NCI-H446 (cell line): Measurements from ENCODE around the gene L3MBTL1.
"Not testable (repeated sequence)": the region's sequence is repeated elsewhere in the genome, so short reads cannot be mapped to it uniquely, and the experiment has no call there.

ENCODE experiments used
- DNase-seq, 2 experiments: peaks; one replicate each; lab custom pipeline; 2025; lab: John Stamatoyannopoulos, UW

L3MBTL1 gene

GRCh38 chr20:43559147-43559987 lies 51.9 kb downstream of the L3MBTL1 start:
- no peak for DNase-seq

DNA sequence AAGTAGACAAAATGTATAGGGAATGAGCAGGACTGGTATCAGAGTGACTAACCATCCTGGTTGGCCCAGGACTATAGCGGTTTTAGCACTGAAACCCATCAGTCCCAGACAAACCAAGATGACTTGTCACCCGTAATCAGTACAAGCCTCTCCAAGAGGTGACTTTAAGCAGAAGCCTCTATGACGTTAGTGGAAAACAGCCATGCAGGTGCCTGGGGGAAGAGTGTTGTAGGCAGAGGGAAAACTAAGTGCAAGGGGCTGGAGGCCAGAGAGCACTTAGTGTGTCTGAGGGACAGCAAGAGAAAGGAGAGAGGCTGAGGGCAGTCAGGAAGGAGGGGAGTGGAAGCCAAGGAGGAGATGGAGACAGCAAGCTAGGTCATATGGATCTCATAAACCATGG lies 53.5 kb downstream of the L3MBTL1 start:
- DNase-seq, result no peak

GRCh38 chr20:43563429-43563828 lies 55.9 kb downstream of the L3MBTL1 start:
- DNase-seq, result no peak

DNA sequence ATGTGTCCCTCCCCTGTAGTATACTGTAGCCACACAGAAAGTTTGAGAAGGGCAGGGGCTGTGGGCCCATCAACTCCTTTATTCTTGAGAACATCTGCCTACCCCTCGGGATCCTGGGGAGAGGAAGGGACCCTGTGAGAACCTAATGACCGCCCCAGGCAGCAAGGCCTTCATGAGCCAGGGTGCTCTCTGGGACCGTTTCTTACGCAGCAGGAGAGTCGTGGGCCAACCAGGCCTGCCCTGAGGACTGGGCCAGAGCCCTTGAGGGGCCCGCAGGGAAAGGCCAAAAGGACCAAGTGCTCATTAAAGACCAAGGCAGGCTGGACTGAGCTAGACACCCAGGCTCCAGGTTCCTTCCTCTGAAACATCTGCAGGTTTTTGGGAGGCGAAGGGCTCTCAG lies 56.5 kb downstream of the L3MBTL1 start:
- DNase-seq, result no peak

- no peak for DNase-seq
Measured at GRCh38 chr20:43564455-43564854, 57.0 kb downstream of the L3MBTL1 start.

GRCh38 chr20:43564993-43565757 lies 57.7 kb downstream of the L3MBTL1 start:
- DNase-seq, result no peak

DNA sequence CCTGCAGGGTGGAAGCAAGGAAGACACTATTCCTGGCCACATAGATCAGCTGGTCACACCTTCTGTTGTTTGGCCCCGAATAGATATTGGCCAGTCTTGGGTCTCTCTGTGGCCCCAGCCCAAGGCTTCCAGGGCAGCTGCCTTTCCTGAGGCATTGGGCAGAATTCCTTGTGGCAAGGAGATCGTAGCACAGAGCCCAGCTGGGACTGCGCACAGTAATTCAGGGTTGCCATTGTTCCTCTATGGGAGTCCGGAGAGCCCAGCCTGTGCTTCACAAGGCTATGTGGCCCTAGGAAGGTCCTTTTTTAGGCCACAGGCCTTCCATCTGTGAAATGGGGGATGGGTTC lies 58.2 kb downstream of the L3MBTL1 start:
- DNase-seq, result no peak

GRCh38 chr20:43567477-43567876 lies 60.0 kb downstream of the L3MBTL1 start:
- DNase-seq, result no peak

DNA sequence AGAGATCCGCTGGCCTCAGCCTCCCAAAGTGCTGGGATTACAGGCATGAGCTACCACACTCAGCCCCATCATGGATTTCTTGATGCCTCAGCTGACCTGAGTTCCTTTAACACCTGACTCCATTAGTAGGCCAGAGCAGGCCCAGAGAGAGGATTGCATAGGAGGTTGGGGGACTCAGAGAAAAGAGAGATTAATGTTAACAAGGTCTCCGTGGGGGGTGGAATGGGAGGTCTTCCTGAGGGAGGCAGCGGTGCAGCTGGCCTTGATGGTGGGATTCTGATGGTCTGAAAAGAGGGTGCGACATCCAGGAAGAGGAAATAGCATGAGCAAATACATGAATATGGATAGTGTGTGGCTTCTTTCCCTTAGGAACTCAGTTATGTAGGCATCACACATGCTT lies 61.2 kb downstream of the L3MBTL1 start:
- no peak for DNase-seq

DNA sequence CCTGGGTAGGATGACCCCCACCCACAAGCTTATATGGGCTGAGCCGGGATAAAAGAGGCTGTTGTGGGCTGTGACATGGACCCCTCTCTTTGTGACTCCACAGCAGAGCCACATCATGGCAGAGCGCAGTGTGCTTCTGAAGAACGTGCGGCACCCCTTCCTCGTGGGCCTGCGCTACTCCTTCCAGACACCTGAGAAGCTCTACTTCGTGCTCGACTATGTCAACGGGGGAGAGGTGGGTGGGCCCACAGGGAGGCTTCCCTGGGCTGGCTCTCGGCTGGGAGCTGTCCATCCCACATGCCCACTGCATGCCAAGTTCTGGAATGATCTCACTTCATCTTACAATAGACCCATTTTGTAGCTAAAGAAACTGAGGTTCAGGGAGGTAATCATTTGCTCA lies 61.8 kb downstream of the L3MBTL1 start:
- no peak for DNase-seq

GRCh38 chr20:43570496-43570895 lies 63.0 kb downstream of the L3MBTL1 start:
- DNase-seq, result no peak

GRCh38 chr20:43571310-43571709 lies 63.8 kb downstream of the L3MBTL1 start:
- DNase-seq, result no peak

DNA sequence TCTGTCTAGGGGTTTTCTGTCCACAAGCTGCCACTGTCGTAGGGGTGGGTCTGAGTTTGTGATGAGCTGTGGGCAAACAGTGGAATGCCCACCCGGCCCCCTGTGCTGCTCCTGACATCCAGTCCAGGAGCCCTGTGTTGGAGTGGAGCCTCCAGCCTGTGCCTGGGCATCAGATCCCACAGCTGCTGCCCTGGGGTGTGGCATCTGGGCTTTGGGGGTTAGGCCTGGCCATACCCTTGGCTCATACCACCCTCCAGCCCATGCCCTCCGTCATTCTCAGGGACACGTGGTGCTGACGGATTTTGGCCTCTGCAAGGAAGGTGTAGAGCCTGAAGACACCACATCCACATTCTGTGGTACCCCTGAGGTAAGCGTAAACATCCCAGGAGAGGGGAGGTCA lies 64.3 kb downstream of the L3MBTL1 start:
- no peak for DNase-seq

DNA sequence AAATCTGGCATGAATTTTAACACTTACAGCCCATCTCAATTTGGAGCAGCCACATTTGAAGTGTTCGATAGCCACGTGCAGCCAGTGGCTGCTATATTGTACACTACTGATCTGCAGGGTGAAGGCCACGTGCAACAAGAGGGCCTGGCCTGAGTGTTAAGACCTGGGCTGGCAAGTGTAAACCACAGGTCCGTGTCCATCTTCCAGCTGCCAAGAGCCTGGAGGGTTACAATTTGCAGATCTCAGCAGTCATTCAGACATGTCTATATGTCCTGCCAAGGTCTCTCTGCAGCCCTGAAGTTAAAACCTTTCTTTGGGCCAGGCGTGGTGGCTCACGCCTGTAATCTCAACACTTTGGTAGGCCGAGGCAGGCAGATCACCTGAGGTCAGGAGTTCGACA lies 65.4 kb downstream of the L3MBTL1 start:
- DNase-seq, result no peak

DNA sequence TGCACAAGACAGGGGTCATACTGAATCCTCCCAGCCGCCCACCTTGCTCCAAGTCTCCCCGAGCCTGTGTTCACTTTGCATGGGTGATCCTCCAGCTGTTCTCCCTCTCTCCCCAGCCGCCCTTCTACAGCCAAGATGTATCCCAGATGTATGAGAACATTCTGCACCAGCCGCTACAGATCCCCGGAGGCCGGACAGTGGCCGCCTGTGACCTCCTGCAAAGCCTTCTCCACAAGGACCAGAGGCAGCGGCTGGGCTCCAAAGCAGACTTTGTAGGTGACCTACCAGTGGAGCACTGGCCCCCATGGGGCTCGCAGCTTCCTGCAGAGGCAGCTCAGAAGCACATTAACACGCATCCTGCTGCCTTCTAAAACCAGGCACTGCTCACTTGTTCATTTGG lies 68.6 kb downstream of the L3MBTL1 start:
- no peak for DNase-seq

GRCh38 chr20:43579861-43580793 lies 72.6 kb downstream of the L3MBTL1 start:
- no peak for DNase-seq

DNA sequence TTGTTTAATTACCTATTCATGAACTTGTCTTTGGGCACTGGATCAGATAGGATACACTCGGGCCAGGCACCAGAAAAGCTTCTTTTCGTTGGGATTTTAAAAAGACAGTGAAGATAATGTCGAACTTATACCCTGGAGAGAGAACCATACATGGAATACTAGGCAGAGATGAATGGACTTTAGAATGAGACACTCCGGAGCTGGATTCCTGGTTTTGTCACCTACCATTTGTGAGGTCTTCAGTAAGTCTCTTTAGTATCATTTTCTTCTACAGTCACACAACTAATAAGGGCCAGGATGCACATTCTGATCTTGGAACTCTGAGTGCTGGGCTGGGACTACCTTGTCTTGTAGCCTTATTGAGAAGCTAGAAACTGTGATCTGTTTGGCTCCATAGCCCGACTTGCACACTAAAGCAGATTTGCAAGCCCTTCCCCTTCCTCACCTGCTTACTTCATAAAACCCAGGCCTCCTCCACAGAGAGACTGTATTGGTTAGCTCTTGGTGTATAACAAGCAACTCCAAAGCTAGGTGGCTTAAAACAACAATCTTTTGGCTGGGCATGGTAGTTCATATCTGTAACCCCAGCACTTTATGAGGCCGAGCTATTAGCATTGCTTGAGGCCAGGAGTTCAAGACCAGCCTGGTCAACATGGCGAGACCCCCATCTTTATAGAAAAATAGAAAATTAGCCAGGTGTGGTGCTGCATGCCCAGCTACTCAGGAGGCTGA lies 75.8 kb downstream of the L3MBTL1 start:
- DNase-seq, result no peak

DNA sequence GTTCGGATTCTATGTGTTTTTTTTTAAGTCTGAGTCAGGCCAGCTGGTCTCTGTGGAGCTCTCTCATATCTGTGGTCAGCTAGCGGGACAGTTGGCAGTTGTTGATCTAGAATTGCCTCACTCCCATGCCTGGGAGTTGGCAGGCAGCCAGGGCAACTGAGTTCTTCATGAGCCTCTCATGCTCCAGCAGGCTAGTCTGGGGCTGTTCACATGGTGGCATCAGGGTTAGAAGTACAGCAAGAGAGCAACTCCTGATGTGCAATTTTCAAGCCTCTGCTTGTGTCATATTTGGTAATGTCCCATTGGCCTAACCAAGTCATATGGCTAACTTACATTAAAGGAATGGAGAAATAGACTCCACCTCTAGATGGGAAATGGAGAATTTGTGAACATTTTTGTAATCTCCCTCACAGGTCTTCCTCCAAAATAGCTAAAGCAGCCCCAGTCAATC lies 76.5 kb downstream of the L3MBTL1 start:
- DNase-seq, result peak in 1 of 2 experiments; percentile 37

DNA sequence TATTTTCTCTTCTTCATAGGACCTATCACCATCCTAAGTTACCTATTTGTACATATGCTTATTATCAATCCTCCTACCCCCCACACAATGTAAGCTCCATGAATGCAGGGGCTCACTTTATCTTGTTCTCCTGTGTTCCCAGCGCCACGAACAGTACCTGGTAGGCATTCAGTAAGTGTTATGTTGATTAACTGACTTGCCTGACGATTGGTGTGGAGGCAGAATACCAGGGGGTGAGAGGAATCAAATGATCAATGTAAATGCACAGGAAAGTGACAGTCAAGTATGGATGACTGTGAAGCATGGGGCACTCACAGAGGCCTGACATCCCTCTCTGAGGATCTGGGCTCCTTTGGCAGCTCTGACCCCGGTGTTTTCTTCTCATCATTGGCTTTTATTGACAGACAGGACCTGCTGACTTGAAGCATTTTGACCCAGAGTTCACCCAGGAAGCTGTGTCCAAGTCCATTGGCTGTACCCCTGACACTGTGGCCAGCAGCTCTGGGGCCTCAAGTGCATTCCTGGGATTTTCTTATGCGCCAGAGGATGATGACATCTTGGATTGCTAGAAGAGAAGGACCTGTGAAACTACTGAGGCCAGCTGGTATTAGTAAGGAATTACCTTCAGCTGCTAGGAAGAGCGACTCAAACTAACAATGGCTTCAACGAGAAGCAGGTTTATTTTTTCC lies 77.1 kb downstream of the L3MBTL1 start:
- DNase-seq, result no peak

DNA sequence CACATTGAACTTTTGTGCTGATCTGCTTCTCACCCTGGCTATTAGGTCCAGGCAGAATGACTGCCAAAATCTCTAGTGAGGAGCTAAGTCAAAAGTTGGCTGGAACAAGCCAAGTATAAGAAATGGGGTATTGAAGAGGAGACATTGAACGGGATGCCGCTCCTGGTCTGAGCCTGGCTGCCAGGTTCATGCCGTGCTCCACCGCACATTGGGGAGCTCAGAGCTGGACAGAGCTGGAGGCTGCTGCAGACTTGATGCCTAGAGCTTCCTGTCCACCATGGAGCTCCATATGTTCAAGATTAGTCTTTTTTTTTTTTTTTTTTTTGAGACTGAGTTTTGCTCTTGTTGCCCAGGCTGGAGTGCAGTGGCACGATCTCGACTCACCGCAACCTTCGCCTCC lies 79.1 kb downstream of the L3MBTL1 start:
- DNase-seq, result peak in 1 of 2 experiments; percentile 53

- not testable (repeated sequence) for DNase-seq
Measured at GRCh38 chr20:43588526-43588925, 81.0 kb downstream of the L3MBTL1 start.
